Superior temporal gyrus (tissue), 1 donor: ENCODE measurements around the gene UACA.

Experiments used
- DNase-seq: peaks from one replicate; pipeline ENCODE4 v3.0.0-alpha.2; 2016; ENCODE audit errors: extremely low spot score

The UACA gene

GRCh38 chr15:70788114-70789049, 25.0 kb upstream of the UACA start:
- no peak for DNase-seq

- DNase-seq = no peak
These were observed 23.6 kb upstream of the UACA start for GRCh38 chr15:70786996-70787395.

- no peak for DNase-seq
These were observed 20.3 kb upstream of the UACA start for GRCh38 chr15:70783610-70784022.

- no peak for DNase-seq
These were observed 19.7 kb upstream of the UACA start for GRCh38 chr15:70783041-70783440.

- no peak for DNase-seq
These were observed 17.9 kb upstream of the UACA start for GRCh38 chr15:70781236-70781635.

GRCh38 chr15:70778258-70779076, 15.1 kb upstream of the UACA start:
- no peak for DNase-seq

GRCh38 chr15:70777170-70777926, 14.0 kb upstream of the UACA start:
- DNase-seq = no peak

- DNase-seq = no peak
These were observed 11.8 kb upstream of the UACA start for GRCh38 chr15:70775160-70775559.

GRCh38 chr15:70772402-70772801, 9.0 kb upstream of the UACA start:
- DNase-seq = no peak

- no peak for DNase-seq
These were observed 7.5 kb upstream of the UACA start for GRCh38 chr15:70770863-70771262.

GRCh38 chr15:70768257-70768883, 5.0 kb upstream of the UACA start:
- DNase-seq = no peak

- no peak for DNase-seq
These were observed 4.3 kb upstream of the UACA start for GRCh38 chr15:70767667-70768066.

GRCh38 chr15:70766597-70766996, 3.2 kb upstream of the UACA start:
- DNase-seq = no peak

- no peak for DNase-seq
These were observed 2.3 kb upstream of the UACA start for GRCh38 chr15:70765504-70766281.

- DNase-seq = peak; percentile 20
These were observed 782 bp upstream of the UACA start for GRCh38 chr15:70763950-70764730.

- DNase-seq = no peak
These were observed 764 bp downstream of the UACA start for GRCh38 chr15:70762469-70763119.

- no peak for DNase-seq
These were observed 1.4 kb downstream of the UACA start for GRCh38 chr15:70761931-70762468.

- DNase-seq = no peak
These were observed 2.3 kb downstream of the UACA start for GRCh38 chr15:70761046-70761445.

GRCh38 chr15:70758790-70759462, 4.4 kb downstream of the UACA start:
- no peak for DNase-seq
